DOHH2 (cell line): Measurements from ENCODE around the gene AFF2.

Experiments
- H3F3A ChIP-seq: fragments of 200-600 bp; sonication (generic), shearing (Covaris generic); 2 replicates; pipeline ENCODE4 v1.6.0; 2016; ENCODE audit warnings: antibody characterized with exemption, mild to moderate bottlenecking; ENCODE audit not compliant: control insufficient read depth, insufficient read depth
- H3K27ac ChIP-seq: fragments of 200-600 bp; sonication (generic); 2 replicates; pipeline ENCODE4 v1.5.1; 2014; ENCODE audit warnings: low read depth, mild to moderate bottlenecking, low read length, moderate library complexity
- H3K27me3 ChIP-seq: fragments of 200-600 bp; sonication (generic); 2 replicates; pipeline ENCODE4 v1.6.1; 2014; ENCODE audit warnings: mild to moderate bottlenecking, low read length, mixed read lengths; ENCODE audit not compliant: control insufficient read depth
- H3K36me3 ChIP-seq: fragments of 200-600 bp; sonication (generic); 2 replicates; pipeline ENCODE4 v1.6.1; 2014; ENCODE audit warnings: mild to moderate bottlenecking, low read length, moderate library complexity, mixed read lengths; ENCODE audit not compliant: control insufficient read depth
- H3K4me1 ChIP-seq: fragments of 200-600 bp; sonication (generic); 2 replicates; pipeline ENCODE4 v1.6.1; 2014; ENCODE audit warnings: mild to moderate bottlenecking, low read length, mixed read lengths; ENCODE audit not compliant: control insufficient read depth
- H3K4me2 ChIP-seq: fragments of 200-600 bp; sonication (generic); 2 replicates; pipeline ENCODE4 v1.6.0; 2014; ENCODE audit warnings: mild to moderate bottlenecking, low read length, moderate library complexity
- H3K4me3 ChIP-seq: fragments of 200-600 bp; sonication (generic); 2 replicates; pipeline ENCODE4 v1.5.1; 2014; ENCODE audit warnings: mild to moderate bottlenecking, low read length, mixed read lengths
- H3K79me2 ChIP-seq: fragments of 200-600 bp; sonication (generic); 2 replicates; pipeline ENCODE4 v1.6.1; 2014; ENCODE audit warnings: mild to moderate bottlenecking, low read length, mixed read lengths; ENCODE audit not compliant: control insufficient read depth
- H3K9me2 ChIP-seq: fragments of 200-600 bp; sonication (generic); replicated peaks from 2 replicates; pipeline ENCODE4 v1.6.1; 2014; ENCODE audit warnings: mild to moderate bottlenecking, low read length, mixed read lengths; ENCODE audit not compliant: control insufficient read depth
- H3K9me3 ChIP-seq: fragments of 200-600 bp; sonication (generic); 2 replicates; pipeline ENCODE4 v1.6.1; 2014; ENCODE audit warnings: antibody characterized with exemption, low read length, mixed read lengths; ENCODE audit not compliant: control insufficient read depth, insufficient read depth
- H4K20me1 ChIP-seq: fragments of 200-600 bp; sonication (generic); 2 replicates; pipeline ENCODE4 v1.6.0; 2014; ENCODE audit warnings: low read depth, mild to moderate bottlenecking, antibody characterized with exemption, low read length, moderate library complexity; ENCODE audit not compliant: control insufficient read depth, insufficient read depth
- CTCF ChIP-seq: fragments of 200-600 bp; sonication (generic); IDR thresholded peaks from one replicate; pipeline ENCODE4 v1.5.1; 2014; ENCODE audit warnings: antibody characterized with exemption, mild to moderate bottlenecking, low read depth, low read length; ENCODE audit not compliant: poor library complexity, severe bottlenecking
- EZH2phosphoT487 ChIP-seq: fragments of 200-600 bp; sonication (generic); IDR thresholded peaks from 2 replicates; pipeline ENCODE4 v1.6.1; 2017; ENCODE audit warnings: borderline replicate concordance, mild to moderate bottlenecking, antibody characterized with exemption, low read length, moderate library complexity, mixed read lengths

Gene AFF2

GRCh38 chrX:148659481-148659880 is 159.1 kb downstream of the AFF2 start:
- TF ChIP-seq CTCF (no peak), EZH2phosphoT487 (no peak)
- no peaks in the 10 kb centered on the region for H3K9me2 ChIP-seq
- H3K4me3 ChIP-seq, result no peak overlapping the region
- peaks cover 6% of the 10 kb centered on the region; the same call in 1 of the 2 replicates for H3K9me3 ChIP-seq
- H3K4me2 ChIP-seq, result no peak overlapping the region
- no peak overlapping the region for H3K27ac ChIP-seq
- peaks cover 96% of the 10 kb centered on the region for H3K79me2 ChIP-seq
- no peaks in the 10 kb centered on the region for H4K20me1 ChIP-seq
- H3K27me3 ChIP-seq, result no peaks in the 10 kb centered on the region
- H3K4me1 ChIP-seq, result peaks cover 41% of the 10 kb centered on the region
- H3F3A ChIP-seq, result 0 out of 2 replicates have a peak, but pooled peaks cover 4% of the 10 kb centered on the region
- H3K36me3 ChIP-seq, result peaks cover 88% of the 10 kb centered on the region

GRCh38 chrX:148661035-148661434 is 160.6 kb downstream of the AFF2 start:
- H3K36me3 ChIP-seq, result peaks cover 88% of the 10 kb centered on the region
- no peak overlapping the region for H3K4me3 ChIP-seq
- no peak overlapping the region for H3K27ac ChIP-seq
- H3K9me2 ChIP-seq, result no peaks in the 10 kb centered on the region
- TF ChIP-seq CTCF (no peak), EZH2phosphoT487 (no peak)
- peaks cover 96% of the 10 kb centered on the region for H3K79me2 ChIP-seq
- H3K4me1 ChIP-seq, result peaks cover 34% of the 10 kb centered on the region
- no peaks in the 10 kb centered on the region for H4K20me1 ChIP-seq
- peaks cover 8% of the 10 kb centered on the region; the same call in 1 of the 2 replicates for H3K9me3 ChIP-seq
- H3K4me2 ChIP-seq, result no peak overlapping the region
- no peaks in the 10 kb centered on the region for H3K27me3 ChIP-seq
- 0 out of 2 replicates have a peak, but pooled peaks cover 4% of the 10 kb centered on the region for H3F3A ChIP-seq

- no peak overlapping the region for H3K4me2 ChIP-seq
- peaks cover 92% of the 10 kb centered on the region for H3K36me3 ChIP-seq
- peaks cover 25% of the 10 kb centered on the region for H3K4me1 ChIP-seq
- TF ChIP-seq EZH2phosphoT487 (no peak), CTCF (no peak)
- no peaks in the 10 kb centered on the region for H3K9me2 ChIP-seq
- no peaks in the 10 kb centered on the region for H4K20me1 ChIP-seq
- H3K79me2 ChIP-seq, result peaks cover 94% of the 10 kb centered on the region
- no peaks in the 10 kb centered on the region for H3K27me3 ChIP-seq
- no peak overlapping the region for H3K4me3 ChIP-seq
- H3K27ac ChIP-seq, result no peak overlapping the region
- H3F3A ChIP-seq, result 0 out of 2 replicates have a peak, but pooled peaks cover 4% of the 10 kb centered on the region
- peaks cover 12% of the 10 kb centered on the region; the same call in 1 of the 2 replicates for H3K9me3 ChIP-seq
These were observed 161.6 kb downstream of the AFF2 start for GRCh38 chrX:148662014-148662413.
